Thoracic aorta (tissue), 2 donors: ENCODE measurements around the gene INTS6L. TPM values are rescaled to one million over a fixed set of nuclear protein-coding genes. Genes with fewer than 3 reads are reported as not detected.

ENCODE experiments used
- ATAC-seq: fragments of 150-250 bp; one replicate; pipeline ENCODE4 v1.8.0; 2017; ENCODE audit warnings: low read depth; ENCODE audit not compliant: insufficient number of reproducible peaks, low FRiP score
- DNase-seq: peaks from one replicate; pipeline ENCODE4 v3.0.0-alpha.2; 2020; ENCODE audit warnings: low spot score
- H3K27ac ChIP-seq, 2 donors: fragments of 200-600 bp; sonication (generic); 1 replicate in 1 of 2; 2 replicates in 1 of 2; pipeline ENCODE4 v1.5.1; 2016; ENCODE audit warnings: mild to moderate bottlenecking in 2 of 2, moderate library complexity in 2 of 2
- H3K27me3 ChIP-seq: fragments of 200-600 bp; sonication (generic); replicated peaks from 2 replicates; pipeline ENCODE4 v1.6.0; 2016; ENCODE audit warnings: mild to moderate bottlenecking; ENCODE audit not compliant: insufficient read depth
- H3K36me3 ChIP-seq: fragments of 200-600 bp; sonication (generic); one replicate; pipeline ENCODE4 v1.5.1; 2016
- H3K4me1 ChIP-seq, 2 donors: fragments of 200-600 bp; sonication (generic); 1 replicate in 1 of 2; 2 replicates in 1 of 2; pipeline versions ENCODE4 v1.5.1 to v1.6.0; 2016; ENCODE audit warnings: low read depth in 2 of 2, mild to moderate bottlenecking in 1 of 2; ENCODE audit not compliant: control insufficient read depth in 1 of 2
- H3K4me3 ChIP-seq: fragments of 200-600 bp; sonication (generic); 2 replicates; pipeline ENCODE4 v1.5.1; 2016; ENCODE audit warnings: mild to moderate bottlenecking
- H3K9me3 ChIP-seq: fragments of 200-600 bp; sonication (generic); 2 replicates; pipeline ENCODE4 v1.5.1; 2016
- total RNA-seq, 2 donors: library from RNA; depleted of rRNA; stranded (reverse); fragments of >200 nt; gene quantifications; one replicate each; pipeline versions ENCODE4 v1.1.0 to v1.2.3, GENCODE V29; 2016
- TF ChIP-seq, protein P1 (sequence below): fragments of 200-600 bp; sonication (generic); IDR thresholded peaks from one replicate; pipeline ENCODE4 v1.5.1; 2019; ENCODE audit warnings: antibody characterized with exemption

INTS6L gene
- total RNA-seq, 2 donors from 2014 or later: 9.3 to 23.0 TPM

DNA sequence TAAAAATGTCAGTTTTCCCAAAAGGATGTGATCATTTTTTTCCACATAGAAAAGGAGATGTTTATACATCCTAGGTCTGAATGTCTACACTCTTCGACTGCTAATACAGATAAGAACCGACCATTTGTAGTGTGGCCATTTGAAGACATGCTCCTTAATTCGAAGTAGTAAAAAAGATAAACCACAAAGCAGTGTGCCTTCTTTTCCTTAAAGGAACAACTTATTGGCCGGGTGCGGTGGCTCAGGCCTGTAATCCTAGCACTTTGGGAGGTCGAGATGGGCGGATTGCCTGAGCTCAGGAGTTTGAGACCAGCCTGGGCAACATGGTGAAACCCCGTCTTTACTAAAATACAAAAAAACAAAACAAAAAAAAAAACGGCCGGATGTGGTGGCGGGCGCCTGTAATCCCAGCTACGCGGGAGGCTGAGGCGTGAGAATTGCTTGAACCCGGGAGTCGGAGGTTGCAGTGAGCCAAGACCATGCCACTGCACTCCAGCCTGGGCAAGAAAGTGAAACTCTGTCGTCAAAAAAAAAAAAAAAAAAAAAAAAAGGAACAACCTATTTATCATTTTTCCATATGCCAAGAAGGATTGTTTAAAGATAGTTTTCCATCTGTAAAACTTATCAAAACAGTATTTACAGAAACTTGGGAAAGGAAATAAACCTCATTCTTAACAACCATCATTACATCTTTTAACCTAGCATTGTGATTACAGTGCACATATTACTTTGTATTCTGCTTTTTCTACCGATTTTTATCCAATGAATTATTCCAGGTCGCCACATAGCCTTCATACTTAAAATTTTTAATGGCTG lies 2.6 kb downstream of the INTS6L start:
- TF ChIP-seq, protein P1, sequence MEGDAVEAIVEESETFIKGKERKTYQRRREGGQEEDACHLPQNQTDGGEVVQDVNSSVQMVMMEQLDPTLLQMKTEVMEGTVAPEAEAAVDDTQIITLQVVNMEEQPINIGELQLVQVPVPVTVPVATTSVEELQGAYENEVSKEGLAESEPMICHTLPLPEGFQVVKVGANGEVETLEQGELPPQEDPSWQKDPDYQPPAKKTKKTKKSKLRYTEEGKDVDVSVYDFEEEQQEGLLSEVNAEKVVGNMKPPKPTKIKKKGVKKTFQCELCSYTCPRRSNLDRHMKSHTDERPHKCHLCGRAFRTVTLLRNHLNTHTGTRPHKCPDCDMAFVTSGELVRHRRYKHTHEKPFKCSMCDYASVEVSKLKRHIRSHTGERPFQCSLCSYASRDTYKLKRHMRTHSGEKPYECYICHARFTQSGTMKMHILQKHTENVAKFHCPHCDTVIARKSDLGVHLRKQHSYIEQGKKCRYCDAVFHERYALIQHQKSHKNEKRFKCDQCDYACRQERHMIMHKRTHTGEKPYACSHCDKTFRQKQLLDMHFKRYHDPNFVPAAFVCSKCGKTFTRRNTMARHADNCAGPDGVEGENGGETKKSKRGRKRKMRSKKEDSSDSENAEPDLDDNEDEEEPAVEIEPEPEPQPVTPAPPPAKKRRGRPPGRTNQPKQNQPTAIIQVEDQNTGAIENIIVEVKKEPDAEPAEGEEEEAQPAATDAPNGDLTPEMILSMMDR: no peak
- DNase-seq: no peak
- ATAC-seq: no peak
- H3K27ac ChIP-seq: peak overlapping the region in 1 of 2 donors; percentile 87
- no peaks in the 10 kb centered on the region for H3K27me3 ChIP-seq
- no peaks in the 10 kb centered on the region for H3K36me3 ChIP-seq
- H3K9me3 ChIP-seq: no peaks in the 10 kb centered on the region
- H3K4me3 ChIP-seq: peak overlapping the region; percentile 88
- H3K4me1 ChIP-seq: peaks cover 0 to 16% of the 10 kb centered on the region in 2 donors

DNA sequence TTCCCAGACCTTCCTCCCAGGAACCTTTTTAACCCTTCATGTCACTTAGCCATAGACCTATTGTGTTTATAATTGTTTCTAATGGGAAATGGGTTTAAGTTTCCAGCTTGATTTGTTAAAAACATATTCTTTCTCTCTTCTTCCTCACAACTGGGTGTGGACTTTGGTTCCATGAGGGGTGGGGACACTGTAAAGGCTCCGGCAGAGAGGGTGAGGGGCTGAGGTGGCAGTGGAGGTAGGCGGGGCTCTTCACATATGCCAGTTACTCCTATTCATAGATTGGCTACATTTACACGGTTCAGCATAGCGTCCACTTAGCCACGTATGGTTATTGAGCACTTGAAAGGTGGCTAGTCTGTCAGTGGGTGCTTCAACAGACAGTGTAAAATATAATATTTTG lies 7.8 kb downstream of the INTS6L start:
- no peak for ATAC-seq
- no peaks in the 10 kb centered on the region for H3K27me3 ChIP-seq
- H3K36me3 ChIP-seq: no peaks in the 10 kb centered on the region
- H3K27ac ChIP-seq: no peak overlapping the region
- no peak for DNase-seq
- no peaks in the 10 kb centered on the region for H3K9me3 ChIP-seq
- peaks cover 0 to 16% of the 10 kb centered on the region in 2 donors for H3K4me1 ChIP-seq
- TF ChIP-seq, protein P1: no peak
- no peak overlapping the region for H3K4me3 ChIP-seq

DNA sequence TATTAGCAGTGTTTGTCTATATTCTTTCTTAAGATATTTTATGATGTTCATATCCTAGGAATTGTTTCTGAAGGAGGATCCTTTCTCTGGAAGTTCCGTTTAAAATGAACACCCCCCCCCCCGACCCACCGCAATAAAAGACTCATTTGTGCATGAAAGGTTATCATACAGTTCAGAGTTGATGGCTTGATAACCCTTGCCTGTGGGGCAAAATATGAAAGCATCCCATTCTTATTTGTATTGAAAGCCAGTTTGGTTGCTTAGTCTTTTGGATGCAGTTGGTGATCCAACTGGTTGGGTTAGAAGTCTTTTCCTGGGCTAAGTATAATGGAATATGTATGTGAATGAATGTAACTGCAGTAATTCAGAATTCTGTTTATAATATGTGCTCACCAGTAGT lies 8.3 kb downstream of the INTS6L start:
- H3K27ac ChIP-seq: no peak overlapping the region
- peaks cover 0 to 16% of the 10 kb centered on the region in 2 donors for H3K4me1 ChIP-seq
- DNase-seq: no peak
- no peaks in the 10 kb centered on the region for H3K9me3 ChIP-seq
- TF ChIP-seq, protein P1: no peak
- no peak for ATAC-seq
- H3K36me3 ChIP-seq: no peaks in the 10 kb centered on the region
- H3K27me3 ChIP-seq: no peaks in the 10 kb centered on the region
- H3K4me3 ChIP-seq: no peak overlapping the region

DNA sequence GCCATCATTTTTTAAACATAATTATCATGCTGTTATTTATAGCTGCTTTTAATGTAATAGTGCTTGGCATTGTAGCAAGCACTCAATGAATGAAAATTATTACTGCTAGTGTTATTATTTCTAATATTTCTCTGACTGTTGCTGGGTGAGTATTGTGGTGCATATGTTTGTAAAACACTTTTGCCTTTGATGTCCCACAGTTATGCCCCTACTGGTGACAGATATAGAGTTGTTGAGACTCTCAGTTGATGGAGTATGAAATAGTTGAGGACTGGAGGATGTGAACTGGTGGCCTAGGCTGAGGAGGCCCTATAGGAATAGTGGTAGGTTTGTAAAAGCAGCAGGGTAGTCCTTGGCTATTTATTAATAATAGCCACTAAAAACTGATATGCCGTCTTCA lies 9.6 kb downstream of the INTS6L start:
- Histone ChIP-seq H3K9me3 (no peaks in the 10 kb centered on the region), H3K36me3 (no peaks in the 10 kb centered on the region), H3K27me3 (no peaks in the 10 kb centered on the region), H3K27ac (no peak overlapping the region), H3K4me3 (no peak overlapping the region), H3K4me1 (peaks cover 0 to 10% of the 10 kb centered on the region in 2 donors)
- DNase-seq (no peak), ATAC-seq (no peak)
- TF ChIP-seq, protein P1: no peak

DNA sequence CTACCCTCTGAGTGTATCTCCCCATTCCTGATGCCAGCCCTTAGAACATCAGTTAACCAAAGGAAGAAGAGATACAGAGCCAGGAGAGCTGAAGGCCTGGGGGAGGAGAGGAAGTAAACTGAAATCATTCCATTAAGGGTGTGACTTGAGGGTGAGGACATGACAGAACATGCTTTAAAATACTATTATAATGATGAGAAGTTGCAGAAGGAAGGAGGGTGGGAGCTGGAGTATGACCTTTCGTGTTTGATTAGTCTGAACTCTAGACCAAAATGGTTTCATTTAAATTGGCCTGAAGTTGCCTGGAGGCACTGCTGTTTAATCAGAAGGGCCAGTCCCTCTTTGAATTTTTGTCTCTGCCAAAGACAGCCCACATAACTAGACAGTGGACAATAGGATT lies 11.4 kb downstream of the INTS6L start:
- ATAC-seq (no peak), DNase-seq (no peak)
- Histone ChIP-seq H3K4me3 (no peak overlapping the region), H3K4me1 (peaks cover 0 to 1% of the 10 kb centered on the region in 2 donors), H3K27ac (no peak overlapping the region), H3K9me3 (no peaks in the 10 kb centered on the region), H3K27me3 (no peaks in the 10 kb centered on the region), H3K36me3 (no peaks in the 10 kb centered on the region)
- TF ChIP-seq, protein P1: no peak
